Heart left ventricle (tissue), 13 donors: ENCODE results near the gene HSPA12A.

ENCODE experiments used
- CTCF ChIP-seq, 12 donors: fragments of 200-600 bp; sonication (generic) in 4 of 12; IDR thresholded peaks; one replicate each; pipeline versions ENCODE4 v1.5.0 to v1.8.0; 2018 to 2022; ENCODE audit warnings: antibody characterized with exemption in 12 of 12, mild to moderate bottlenecking in 5 of 12
- POLR2A ChIP-seq, 2 donors: fragments of 450-650 bp; IDR thresholded peaks; one replicate each; pipeline ENCODE4 v1.6.1; 2017; ENCODE audit warnings: antibody characterized with exemption in 2 of 2, mild to moderate bottlenecking in 2 of 2, moderate library complexity in 2 of 2
- donor health status: ischemic (EF 13 %, LVEDD 7.1; RV severe dilation, severe dysfunction).
- donor health status: DM: no; HTN: yes; CAD: no.
- donor health status: DM: no; HTN: no; CAD: no.
- donor health status: ischemic (EF 25% LVEDD 6.9; RV normal size, moderate dysfunction).
- donor health status: ischemic (EF 25% LVEDD 5.7; RV mildly dilated, moderate dysfunction).
- donor health status: ischemic (EF 35%, LVEDD 5.7; RV mildly dilated, moderate dysfunction).
- donor health status: nonischemic (EF 11% LVEDD 7.7; RV severe dilation, severe dysfunction).
- donor health status: DM: yes; HTN: yes; CAD: no.
- donor health status: PGD.
- donor health status: ischemic (EF 29% LVEDD 5.4; RV normal size, mild dysfunction).
- donor health status: nonischemic (EF 23%, LVEDD 6.1; RV moderate dilation, normal function).

GRCh38 chr10:116637830-116638229 lies 104.5 kb downstream of the HSPA12A start:
- no peak for TF ChIP-seq POLR2A (IDR thresholded peaks at IDR 0.05)
- no peak for TF ChIP-seq CTCF (IDR thresholded peaks at IDR 0.05)
